ENCODE results near the gene GALNT4.

The GALNT4 gene

GRCh38 chr12:89547101-89547500 lies 22.5 kb upstream of the GALNT4 start:
- DNase-seq (ENCODE audit: insufficient read length), result no peak
- FAIRE-seq, result no peak
- TF ChIP-seq POLR2A (IDR thresholded peaks at IDR 0.05; ENCODE audit: low read depth, low read length), result no peak
- no peak for TF ChIP-seq TAF1 (IDR thresholded peaks at IDR 0.05; ENCODE audit: borderline replicate concordance, low read depth, low read length)
- TF ChIP-seq POLR2AphosphoS5 (IDR thresholded peaks at IDR 0.05; ENCODE audit: low read depth, low read length), result no peak

GRCh38 chr12:89546151-89546550 lies 21.6 kb upstream of the GALNT4 start:
- FAIRE-seq (no peak), DNase-seq (ENCODE audit: insufficient read length) (no peak)
- TF ChIP-seq TAF1 (IDR thresholded peaks at IDR 0.05; ENCODE audit: borderline replicate concordance, low read depth, low read length), result no peak
- TF ChIP-seq POLR2AphosphoS5 (IDR thresholded peaks at IDR 0.05; ENCODE audit: low read depth, low read length), result no peak
- no peak for TF ChIP-seq POLR2A (IDR thresholded peaks at IDR 0.05; ENCODE audit: low read depth, low read length)

GRCh38 chr12:89544681-89545184 lies 20.1 kb upstream of the GALNT4 start:
- TF ChIP-seq POLR2AphosphoS5 (IDR thresholded peaks at IDR 0.05; ENCODE audit: low read depth, low read length) (no peak), TAF1 (IDR thresholded peaks at IDR 0.05; ENCODE audit: borderline replicate concordance, low read depth, low read length) (no peak), POLR2A (IDR thresholded peaks at IDR 0.05; ENCODE audit: low read depth, low read length) (no peak)
- FAIRE-seq (no peak), DNase-seq (ENCODE audit: insufficient read length) (no peak)

- no peak for TF ChIP-seq POLR2A (IDR thresholded peaks at IDR 0.05; ENCODE audit: low read depth, low read length)
- no peak for TF ChIP-seq POLR2AphosphoS5 (IDR thresholded peaks at IDR 0.05; ENCODE audit: low read depth, low read length)
- TF ChIP-seq TAF1 (IDR thresholded peaks at IDR 0.05; ENCODE audit: borderline replicate concordance, low read depth, low read length), result no peak
- no peak for FAIRE-seq
- DNase-seq (ENCODE audit: insufficient read length), result no peak
Measured at GRCh38 chr12:89544022-89544421, 19.4 kb upstream of the GALNT4 start.

GRCh38 chr12:89542912-89543592 lies 18.5 kb upstream of the GALNT4 start:
- DNase-seq (ENCODE audit: insufficient read length) (peak; percentile 18), FAIRE-seq (no peak)
- TF ChIP-seq TAF1 (IDR thresholded peaks at IDR 0.05; ENCODE audit: borderline replicate concordance, low read depth, low read length) (no peak), POLR2AphosphoS5 (IDR thresholded peaks at IDR 0.05; ENCODE audit: low read depth, low read length) (no peak), POLR2A (IDR thresholded peaks at IDR 0.05; ENCODE audit: low read depth, low read length) (no peak)

GRCh38 chr12:89542236-89542635 lies 17.6 kb upstream of the GALNT4 start:
- FAIRE-seq (no peak), DNase-seq (ENCODE audit: insufficient read length) (no peak)
- TF ChIP-seq POLR2AphosphoS5 (IDR thresholded peaks at IDR 0.05; ENCODE audit: low read depth, low read length) (no peak), TAF1 (IDR thresholded peaks at IDR 0.05; ENCODE audit: borderline replicate concordance, low read depth, low read length) (no peak), POLR2A (IDR thresholded peaks at IDR 0.05; ENCODE audit: low read depth, low read length) (no peak)

- FAIRE-seq (no peak), DNase-seq (ENCODE audit: insufficient read length) (no peak)
- TF ChIP-seq POLR2AphosphoS5 (IDR thresholded peaks at IDR 0.05; ENCODE audit: low read depth, low read length), result no peak
- TF ChIP-seq TAF1 (IDR thresholded peaks at IDR 0.05; ENCODE audit: borderline replicate concordance, low read depth, low read length), result no peak
- no peak for TF ChIP-seq POLR2A (IDR thresholded peaks at IDR 0.05; ENCODE audit: low read depth, low read length)
Measured at GRCh38 chr12:89540586-89540985, 16.0 kb upstream of the GALNT4 start.

GRCh38 chr12:89539426-89540223 lies 15.0 kb upstream of the GALNT4 start:
- FAIRE-seq, result no peak

GRCh38 chr12:89538897-89539296 lies 14.3 kb upstream of the GALNT4 start:
- DNase-seq (ENCODE audit: insufficient read length), result no peak
- TF ChIP-seq TAF1 (IDR thresholded peaks at IDR 0.05; ENCODE audit: borderline replicate concordance, low read depth, low read length) (no peak), POLR2AphosphoS5 (IDR thresholded peaks at IDR 0.05; ENCODE audit: low read depth, low read length) (no peak), POLR2A (IDR thresholded peaks at IDR 0.05; ENCODE audit: low read depth, low read length) (no peak)
- FAIRE-seq, result no peak

More at GRCh38 chr12:89539426-89540223, 15.0 kb upstream of the GALNT4 start:
- TF ChIP-seq POLR2A (IDR thresholded peaks at IDR 0.05; ENCODE audit: low read depth, low read length), result no peak
- no peak for TF ChIP-seq POLR2AphosphoS5 (IDR thresholded peaks at IDR 0.05; ENCODE audit: low read depth, low read length)
- TF ChIP-seq TAF1 (IDR thresholded peaks at IDR 0.05; ENCODE audit: borderline replicate concordance, low read depth, low read length), result no peak
- DNase-seq (ENCODE audit: insufficient read length), result no peak

GRCh38 chr12:89537389-89537788 lies 12.8 kb upstream of the GALNT4 start:
- DNase-seq (ENCODE audit: insufficient read length) (no peak), FAIRE-seq (no peak)
- TF ChIP-seq POLR2A (IDR thresholded peaks at IDR 0.05; ENCODE audit: low read depth, low read length), result no peak
- TF ChIP-seq TAF1 (IDR thresholded peaks at IDR 0.05; ENCODE audit: borderline replicate concordance, low read depth, low read length), result no peak
- no peak for TF ChIP-seq POLR2AphosphoS5 (IDR thresholded peaks at IDR 0.05; ENCODE audit: low read depth, low read length)

- FAIRE-seq (peak; percentile 9), DNase-seq (ENCODE audit: insufficient read length) (no peak)
- TF ChIP-seq TAF1 (IDR thresholded peaks at IDR 0.05; ENCODE audit: borderline replicate concordance, low read depth, low read length) (no peak), POLR2A (IDR thresholded peaks at IDR 0.05; ENCODE audit: low read depth, low read length) (no peak), POLR2AphosphoS5 (IDR thresholded peaks at IDR 0.05; ENCODE audit: low read depth, low read length) (no peak)
Measured at GRCh38 chr12:89529738-89530137, 5.1 kb upstream of the GALNT4 start.
